Coronary artery (tissue), 2 donors: ENCODE data around the gene C2orf80.
"Not testable (repeated sequence)": the region's sequence is repeated elsewhere in the genome, so short reads cannot be mapped to it uniquely, and the experiment has no call there.

Experiments
- DNase-seq: peaks from one replicate; pipeline ENCODE4 v3.0.0-alpha.2; 2017; ENCODE audit warnings: low spot score
- H3K27ac ChIP-seq, 2 donors: fragments of 200-600 bp; sonication (generic); one replicate each; pipeline ENCODE4 v1.5.1; 2016 to 2019
- H3K4me3 ChIP-seq: fragments of 200-600 bp; sonication (generic); 2 replicates; pipeline ENCODE4 v1.5.1; 2016; ENCODE audit warnings: mild to moderate bottlenecking, moderate library complexity
- TF ChIP-seq, protein P1 (sequence below): fragments of 200-600 bp; sonication (generic); IDR thresholded peaks from one replicate; pipeline ENCODE4 v1.5.1; 2019; ENCODE audit warnings: antibody characterized with exemption

The C2orf80 gene

DNA sequence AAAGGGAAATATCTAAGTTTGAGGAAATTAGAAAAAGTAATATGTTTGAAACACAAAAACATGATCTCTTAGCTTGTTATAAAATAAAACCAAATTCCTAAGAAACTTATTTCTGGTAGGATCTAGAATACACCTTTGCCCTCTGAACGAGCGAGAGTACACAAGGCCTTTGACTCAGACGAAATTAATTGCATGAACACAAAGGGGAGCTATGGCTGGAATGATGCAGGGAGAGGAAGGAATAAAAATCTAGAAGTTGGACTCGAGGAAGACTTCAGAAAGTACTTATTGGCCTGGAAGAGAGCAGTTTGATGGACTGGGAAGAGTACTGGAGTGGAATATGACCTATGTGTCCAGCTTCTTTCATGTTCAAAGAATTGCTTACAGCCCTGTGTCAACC is 64.6 kb downstream of the C2orf80 start:
- TF ChIP-seq, protein P1, sequence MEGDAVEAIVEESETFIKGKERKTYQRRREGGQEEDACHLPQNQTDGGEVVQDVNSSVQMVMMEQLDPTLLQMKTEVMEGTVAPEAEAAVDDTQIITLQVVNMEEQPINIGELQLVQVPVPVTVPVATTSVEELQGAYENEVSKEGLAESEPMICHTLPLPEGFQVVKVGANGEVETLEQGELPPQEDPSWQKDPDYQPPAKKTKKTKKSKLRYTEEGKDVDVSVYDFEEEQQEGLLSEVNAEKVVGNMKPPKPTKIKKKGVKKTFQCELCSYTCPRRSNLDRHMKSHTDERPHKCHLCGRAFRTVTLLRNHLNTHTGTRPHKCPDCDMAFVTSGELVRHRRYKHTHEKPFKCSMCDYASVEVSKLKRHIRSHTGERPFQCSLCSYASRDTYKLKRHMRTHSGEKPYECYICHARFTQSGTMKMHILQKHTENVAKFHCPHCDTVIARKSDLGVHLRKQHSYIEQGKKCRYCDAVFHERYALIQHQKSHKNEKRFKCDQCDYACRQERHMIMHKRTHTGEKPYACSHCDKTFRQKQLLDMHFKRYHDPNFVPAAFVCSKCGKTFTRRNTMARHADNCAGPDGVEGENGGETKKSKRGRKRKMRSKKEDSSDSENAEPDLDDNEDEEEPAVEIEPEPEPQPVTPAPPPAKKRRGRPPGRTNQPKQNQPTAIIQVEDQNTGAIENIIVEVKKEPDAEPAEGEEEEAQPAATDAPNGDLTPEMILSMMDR = no peak
- no peak overlapping the region for H3K4me3 ChIP-seq
- no peak overlapping the region for H3K27ac ChIP-seq
- no peak for DNase-seq

DNA sequence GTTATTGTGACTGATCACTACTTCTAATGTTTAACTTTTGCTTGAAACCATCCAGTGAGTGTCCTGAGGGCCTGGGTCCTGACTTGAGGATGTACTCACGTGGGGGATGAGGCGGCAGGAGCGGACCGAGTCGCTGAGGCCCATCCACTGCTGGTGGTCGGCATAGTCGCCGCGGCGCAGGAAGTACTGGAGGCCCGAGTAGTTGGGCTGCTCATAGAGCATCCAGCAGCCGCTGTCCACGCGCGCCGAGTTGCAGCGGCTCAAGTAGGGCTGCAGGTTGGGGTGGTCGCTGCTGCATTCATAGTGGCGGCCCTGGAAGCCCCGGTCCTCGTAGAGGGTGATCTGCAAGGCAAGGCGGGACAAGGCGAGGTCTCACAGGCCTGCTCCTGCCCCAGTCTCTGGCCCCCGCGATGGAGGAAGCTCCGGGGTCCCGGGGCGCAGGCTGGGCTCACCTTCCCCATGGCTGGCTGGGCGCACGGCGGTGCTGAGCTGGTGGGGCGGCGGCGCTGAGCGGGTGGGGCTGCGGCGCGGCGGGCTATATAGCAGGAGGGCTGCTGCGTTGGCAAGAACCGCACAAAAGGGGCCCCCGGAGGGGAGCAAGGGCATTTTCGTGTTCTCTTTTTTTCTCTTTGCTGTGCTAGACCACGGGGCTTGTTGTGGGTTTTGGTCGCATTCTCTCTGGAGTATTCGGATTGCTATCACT is 65.7 kb downstream of the C2orf80 start, which contains the start of gene CRYGD:
TSS of gene CRYGD (minus strand) at position 512 of the 703 bp plus-strand sequence. CDS start at position 461, 51 bp downstream.
- peak within 1 kb of the TSS; percentile 38 for H3K4me3 ChIP-seq
- not testable (repeated sequence) for H3K27ac ChIP-seq, DNase-seq

DNA sequence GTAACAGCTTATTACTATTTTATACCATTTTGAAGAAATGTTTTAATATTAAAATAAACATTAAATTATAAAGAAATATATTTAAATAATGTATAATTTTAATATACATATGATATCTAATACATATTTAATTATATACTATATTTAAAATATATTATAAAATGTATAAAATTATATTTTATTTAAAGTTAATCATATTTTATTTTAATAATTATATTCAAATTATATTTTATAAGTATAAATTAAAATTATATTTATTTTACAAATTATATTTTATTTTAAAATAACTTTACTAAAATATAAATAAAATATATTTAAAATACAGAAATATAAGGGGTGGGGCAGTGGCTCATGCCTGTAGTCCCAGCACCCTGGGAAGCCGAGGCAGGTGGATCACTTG is 67.6 kb downstream of the C2orf80 start:
- TF ChIP-seq, protein P1 = no peak
- Histone ChIP-seq H3K27ac (no peak overlapping the region), H3K4me3 (no peak overlapping the region)
- no peak for DNase-seq

DNA sequence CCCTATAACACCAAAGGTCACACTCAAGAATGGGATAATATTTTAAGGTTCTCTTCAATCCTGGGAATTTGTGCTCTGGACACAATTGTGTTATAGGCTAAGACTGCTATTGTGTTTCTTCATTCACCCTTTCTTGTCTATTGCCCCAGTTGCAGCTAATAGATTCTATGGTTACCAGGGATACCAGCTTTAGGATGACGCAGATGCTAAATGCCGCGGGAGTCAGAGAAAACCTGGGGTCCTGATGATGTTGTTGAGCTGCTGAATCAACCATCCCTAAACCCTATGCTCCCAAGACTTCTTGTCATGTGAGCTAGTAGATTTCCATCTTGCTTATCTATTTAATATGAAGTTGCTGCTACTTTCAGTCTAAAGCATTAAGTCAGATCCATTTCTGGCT is 70.9 kb downstream of the C2orf80 start:
- Histone ChIP-seq H3K4me3 (no peak overlapping the region), H3K27ac (no peak overlapping the region)
- TF ChIP-seq, protein P1 = no peak
- no peak for DNase-seq

DNA sequence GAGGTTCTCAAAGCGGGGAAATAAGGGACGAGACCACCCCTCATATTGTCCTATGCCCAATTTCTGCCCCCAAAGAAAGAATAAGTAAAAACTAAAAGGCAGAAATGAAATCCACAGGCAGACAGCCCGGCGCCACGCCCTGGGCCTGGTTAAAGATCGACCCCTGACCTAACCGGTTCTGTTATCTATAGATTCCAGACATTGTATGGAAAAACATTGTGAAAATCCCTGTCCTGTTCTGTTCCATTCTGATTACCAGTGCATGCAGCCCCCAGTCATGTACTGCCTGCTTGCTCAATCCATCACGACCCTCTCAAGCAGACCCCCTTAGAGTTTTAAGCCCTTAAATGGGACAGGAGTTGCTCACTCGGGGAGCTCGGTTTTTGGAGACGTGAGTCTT is 72.4 kb downstream of the C2orf80 start:
- not testable (repeated sequence) for H3K4me3 ChIP-seq, DNase-seq, H3K27ac ChIP-seq
